Panc1 (cell line): Measurements from ENCODE around the gene SCLY. TPM values are rescaled to one million over a fixed set of nuclear protein-coding genes. Genes with fewer than 3 reads are reported as not detected.

ENCODE experiments used
- ATAC-seq: fragments of 200-7000 bp; cut with Tn5 transposase; 2 replicates; pipeline ENCODE4 v1.9.1; 2020; ENCODE audit warnings: mild to moderate bottlenecking, moderate library complexity
- BruUV-seq: library from RNA; stranded (reverse); fragments of 400-500 nt; replicated peaks from 2 replicates; lab custom pipeline; 2021; lab: Mats Ljungman, UMichigan
- CTCF ChIA-PET: fragments of 300-600 bp; sonication (Branson Sonifier 250); formaldehyde crosslinking; loops from one replicate; lab custom pipeline; 2022; ENCODE audit warnings: antibody characterized with exemption; lab: Charles Lee
- POLR2A ChIA-PET: fragments of 300-600 bp; sonication (Branson Sonifier 250); formaldehyde crosslinking; loops from one replicate; lab custom pipeline; 2022; ENCODE audit warnings: antibody characterized with exemption; lab: Charles Lee
- DNase-seq: peaks from one replicate; pipeline ENCODE4 v3.0.0-alpha.2; 2010; ENCODE audit warnings: low read depth, low spot score
- H3K27ac ChIP-seq: 2 replicates; pipeline ENCODE4 v1.5.1; 2011; ENCODE audit warnings: mild to moderate bottlenecking, low read length, inconsistent platforms
- H3K27me3 ChIP-seq: fragments of 200-500 bp; sonication (Bioruptor generic); 2 replicates; pipeline ENCODE4 v1.6.0; 2014; ENCODE audit warnings: low read length, inconsistent platforms; ENCODE audit not compliant: control insufficient read depth, insufficient read depth
- H3K36me3 ChIP-seq: fragments of 200-500 bp; sonication (Bioruptor generic); 2 replicates; pipeline ENCODE4 v1.5.1; 2014; ENCODE audit warnings: inconsistent platforms, mild to moderate bottlenecking, low read length, moderate library complexity; ENCODE audit not compliant: control insufficient read depth, insufficient read depth
- H3K4me1 ChIP-seq: 2 replicates; pipeline ENCODE4 v1.5.1; 2011; ENCODE audit warnings: inconsistent platforms, mild to moderate bottlenecking, low read length, moderate library complexity; ENCODE audit not compliant: control insufficient read depth, insufficient read depth
- H3K4me3 ChIP-seq, 2 experiments: 2 replicates each; pipeline ENCODE4 v1.5.1; 2011 to 2012; ENCODE audit warnings: low read depth in 2 of 2, low read length in 2 of 2, mild to moderate bottlenecking in 2 of 2, inconsistent platforms in 1 of 2, moderate library complexity in 1 of 2
- H3K9me3 ChIP-seq: fragments of 200-500 bp; sonication (Bioruptor generic); 2 replicates; pipeline ENCODE4 v1.5.1; 2014; ENCODE audit warnings: low read depth, mild to moderate bottlenecking, inconsistent platforms, low read length, moderate library complexity; ENCODE audit not compliant: control insufficient read depth, insufficient read depth
- POLR2AphosphoS5 ChIP-seq: IDR thresholded peaks from 2 replicates; pipeline ENCODE4 v1.6.1; 2012; ENCODE audit warnings: mild to moderate bottlenecking, low read depth, low read length, moderate library complexity
- SIN3A ChIP-seq: IDR thresholded peaks from 2 replicates; pipeline ENCODE4 v1.6.1; 2012; ENCODE audit warnings: low read depth, mild to moderate bottlenecking, low read length, moderate library complexity, borderline replicate concordance; ENCODE audit not compliant: insufficient read depth
- TCF7L2 ChIP-seq: IDR thresholded peaks from 2 replicates; pipeline ENCODE4 v1.6.1; 2011; ENCODE audit warnings: mild to moderate bottlenecking, low read depth, low read length, inconsistent platforms
- in situ Hi-C: cut with HindIII; loops from 2 replicates; pipeline ENCODE4 v1.10.0; 2016; ENCODE audit warnings: low sequenced_read_pairs, low pct_unique_long_range_greater_than_20kb
- intact Hi-C: fragments of 100-400 bp; cut with micrococcal nuclease; formaldehyde crosslinking; loops from one replicate; pipeline ENCODE4 v1.10.0; 2022; ENCODE audit not compliant: unreplicated experiment
- total RNA-seq: library from RNA; stranded (reverse); gene quantifications from one replicate; pipeline ENCODE4 v1.2.1, GENCODE V29; 2021; ENCODE audit not compliant: unreplicated experiment
- TF ChIP-seq, protein P1 (sequence below), 2 experiments: IDR thresholded peaks; 2 replicates each; pipeline ENCODE4 v1.6.1; 2011 to 2012; ENCODE audit warnings: low read depth in 2 of 2, control low read depth in 1 of 2, low read length in 1 of 2, mild to moderate bottlenecking in 1 of 2, moderate library complexity in 1 of 2; ENCODE audit not compliant: insufficient read depth in 1 of 2
- TF ChIP-seq, protein P2 (sequence below): fragments of 450-650 bp; IDR thresholded peaks from 2 replicates; pipeline ENCODE4 v1.5.1; 2017; ENCODE audit warnings: mild to moderate bottlenecking

Gene SCLY
- total RNA-seq, 1 experiment from 2014 or later = 31.4 TPM

GRCh38 chr2:238126775-238127164 is 66.0 kb downstream of the SCLY start:
- intact Hi-C loops = no loop called here
- no peaks in the 10 kb centered on the region for H3K36me3 ChIP-seq
- CTCF ChIA-PET = interaction anchor here (0.5 to 0.9 kb wide), 4 partner anchors 19 to 113 kb away, joined by 3 to 4 read pairs (median 4); no protein-coding TSS in a partner anchor
- H3K4me3 ChIP-seq = peak overlapping the region in 1 of 2 experiments; percentile 14; a peak in 1 of 4 replicates
- TF ChIP-seq, protein P1, sequence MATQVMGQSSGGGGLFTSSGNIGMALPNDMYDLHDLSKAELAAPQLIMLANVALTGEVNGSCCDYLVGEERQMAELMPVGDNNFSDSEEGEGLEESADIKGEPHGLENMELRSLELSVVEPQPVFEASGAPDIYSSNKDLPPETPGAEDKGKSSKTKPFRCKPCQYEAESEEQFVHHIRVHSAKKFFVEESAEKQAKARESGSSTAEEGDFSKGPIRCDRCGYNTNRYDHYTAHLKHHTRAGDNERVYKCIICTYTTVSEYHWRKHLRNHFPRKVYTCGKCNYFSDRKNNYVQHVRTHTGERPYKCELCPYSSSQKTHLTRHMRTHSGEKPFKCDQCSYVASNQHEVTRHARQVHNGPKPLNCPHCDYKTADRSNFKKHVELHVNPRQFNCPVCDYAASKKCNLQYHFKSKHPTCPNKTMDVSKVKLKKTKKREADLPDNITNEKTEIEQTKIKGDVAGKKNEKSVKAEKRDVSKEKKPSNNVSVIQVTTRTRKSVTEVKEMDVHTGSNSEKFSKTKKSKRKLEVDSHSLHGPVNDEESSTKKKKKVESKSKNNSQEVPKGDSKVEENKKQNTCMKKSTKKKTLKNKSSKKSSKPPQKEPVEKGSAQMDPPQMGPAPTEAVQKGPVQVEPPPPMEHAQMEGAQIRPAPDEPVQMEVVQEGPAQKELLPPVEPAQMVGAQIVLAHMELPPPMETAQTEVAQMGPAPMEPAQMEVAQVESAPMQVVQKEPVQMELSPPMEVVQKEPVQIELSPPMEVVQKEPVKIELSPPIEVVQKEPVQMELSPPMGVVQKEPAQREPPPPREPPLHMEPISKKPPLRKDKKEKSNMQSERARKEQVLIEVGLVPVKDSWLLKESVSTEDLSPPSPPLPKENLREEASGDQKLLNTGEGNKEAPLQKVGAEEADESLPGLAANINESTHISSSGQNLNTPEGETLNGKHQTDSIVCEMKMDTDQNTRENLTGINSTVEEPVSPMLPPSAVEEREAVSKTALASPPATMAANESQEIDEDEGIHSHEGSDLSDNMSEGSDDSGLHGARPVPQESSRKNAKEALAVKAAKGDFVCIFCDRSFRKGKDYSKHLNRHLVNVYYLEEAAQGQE (IDR thresholded peaks at IDR 0.05; ENCODE audit: insufficient read depth in 1 of 2, low read depth in 2 of 2, low read length in 1 of 2) = no peak
- TF ChIP-seq TCF7L2 = no peak
- TF ChIP-seq, protein P2, sequence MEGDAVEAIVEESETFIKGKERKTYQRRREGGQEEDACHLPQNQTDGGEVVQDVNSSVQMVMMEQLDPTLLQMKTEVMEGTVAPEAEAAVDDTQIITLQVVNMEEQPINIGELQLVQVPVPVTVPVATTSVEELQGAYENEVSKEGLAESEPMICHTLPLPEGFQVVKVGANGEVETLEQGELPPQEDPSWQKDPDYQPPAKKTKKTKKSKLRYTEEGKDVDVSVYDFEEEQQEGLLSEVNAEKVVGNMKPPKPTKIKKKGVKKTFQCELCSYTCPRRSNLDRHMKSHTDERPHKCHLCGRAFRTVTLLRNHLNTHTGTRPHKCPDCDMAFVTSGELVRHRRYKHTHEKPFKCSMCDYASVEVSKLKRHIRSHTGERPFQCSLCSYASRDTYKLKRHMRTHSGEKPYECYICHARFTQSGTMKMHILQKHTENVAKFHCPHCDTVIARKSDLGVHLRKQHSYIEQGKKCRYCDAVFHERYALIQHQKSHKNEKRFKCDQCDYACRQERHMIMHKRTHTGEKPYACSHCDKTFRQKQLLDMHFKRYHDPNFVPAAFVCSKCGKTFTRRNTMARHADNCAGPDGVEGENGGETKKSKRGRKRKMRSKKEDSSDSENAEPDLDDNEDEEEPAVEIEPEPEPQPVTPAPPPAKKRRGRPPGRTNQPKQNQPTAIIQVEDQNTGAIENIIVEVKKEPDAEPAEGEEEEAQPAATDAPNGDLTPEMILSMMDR = no peak
- no peak for TF ChIP-seq SIN3A
- TF ChIP-seq POLR2AphosphoS5 = no peak
- POLR2A ChIA-PET = no interaction called here
- H3K9me3 ChIP-seq = no peaks in the 10 kb centered on the region
- H3K27ac ChIP-seq = no peak overlapping the region
- DNase-seq = no peak
- no peaks in the 10 kb centered on the region for H3K27me3 ChIP-seq
- H3K4me1 ChIP-seq = no peaks in the 10 kb centered on the region
- BruUV-seq = no TSS peak
- in situ Hi-C loops = no loop called here
- ATAC-seq = no peak

GRCh38 chr2:238127165-238128060 is 66.6 kb downstream of the SCLY start:
- DNase-seq = no peak
- BruUV-seq = no TSS peak
- peak; percentile 92 for ATAC-seq
- no peaks in the 10 kb centered on the region for H3K27me3 ChIP-seq
- no peaks in the 10 kb centered on the region for H3K4me1 ChIP-seq
- intact Hi-C loops (no loop called here), in situ Hi-C loops (no loop called here)
- POLR2A ChIA-PET = no interaction called here
- H3K36me3 ChIP-seq = no peaks in the 10 kb centered on the region
- no peak overlapping the region for H3K27ac ChIP-seq
- CTCF ChIA-PET = interaction anchor here (0.5 to 1.2 kb wide), 6 partner anchors 10 to 126 kb away, joined by 3 to 8 read pairs (median 4); partner anchors contain the start of gene KLHL30
- no peaks in the 10 kb centered on the region for H3K9me3 ChIP-seq
- peak overlapping the region in 1 of 2 experiments; percentile 14; a peak in 1 of 4 replicates for H3K4me3 ChIP-seq
- TF ChIP-seq, protein P1 (IDR thresholded peaks at IDR 0.05; ENCODE audit: insufficient read depth in 1 of 2, low read depth in 2 of 2, low read length in 1 of 2) = no peak
- TF ChIP-seq, protein P2 = no peak
- TF ChIP-seq TCF7L2 (no peak), POLR2AphosphoS5 (no peak), SIN3A (no peak)
